VCaP (cell line): ENCODE data around the gene THOC1.

Experiments used
- H3K27ac ChIP-seq: fragments of 450-650 bp; 2 replicates; pipeline ENCODE4 v1.5.1; 2017
- TF ChIP-seq, protein P1 (sequence below): fragments of 450-650 bp; conservative IDR thresholded peaks from 2 replicates; pipeline ENCODE4 v1.5.1; 2017; ENCODE audit warnings: mild to moderate bottlenecking, moderate library complexity

The THOC1 gene, protein sequence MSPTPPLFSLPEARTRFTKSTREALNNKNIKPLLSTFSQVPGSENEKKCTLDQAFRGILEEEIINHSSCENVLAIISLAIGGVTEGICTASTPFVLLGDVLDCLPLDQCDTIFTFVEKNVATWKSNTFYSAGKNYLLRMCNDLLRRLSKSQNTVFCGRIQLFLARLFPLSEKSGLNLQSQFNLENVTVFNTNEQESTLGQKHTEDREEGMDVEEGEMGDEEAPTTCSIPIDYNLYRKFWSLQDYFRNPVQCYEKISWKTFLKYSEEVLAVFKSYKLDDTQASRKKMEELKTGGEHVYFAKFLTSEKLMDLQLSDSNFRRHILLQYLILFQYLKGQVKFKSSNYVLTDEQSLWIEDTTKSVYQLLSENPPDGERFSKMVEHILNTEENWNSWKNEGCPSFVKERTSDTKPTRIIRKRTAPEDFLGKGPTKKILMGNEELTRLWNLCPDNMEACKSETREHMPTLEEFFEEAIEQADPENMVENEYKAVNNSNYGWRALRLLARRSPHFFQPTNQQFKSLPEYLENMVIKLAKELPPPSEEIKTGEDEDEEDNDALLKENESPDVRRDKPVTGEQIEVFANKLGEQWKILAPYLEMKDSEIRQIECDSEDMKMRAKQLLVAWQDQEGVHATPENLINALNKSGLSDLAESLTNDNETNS

DNA sequence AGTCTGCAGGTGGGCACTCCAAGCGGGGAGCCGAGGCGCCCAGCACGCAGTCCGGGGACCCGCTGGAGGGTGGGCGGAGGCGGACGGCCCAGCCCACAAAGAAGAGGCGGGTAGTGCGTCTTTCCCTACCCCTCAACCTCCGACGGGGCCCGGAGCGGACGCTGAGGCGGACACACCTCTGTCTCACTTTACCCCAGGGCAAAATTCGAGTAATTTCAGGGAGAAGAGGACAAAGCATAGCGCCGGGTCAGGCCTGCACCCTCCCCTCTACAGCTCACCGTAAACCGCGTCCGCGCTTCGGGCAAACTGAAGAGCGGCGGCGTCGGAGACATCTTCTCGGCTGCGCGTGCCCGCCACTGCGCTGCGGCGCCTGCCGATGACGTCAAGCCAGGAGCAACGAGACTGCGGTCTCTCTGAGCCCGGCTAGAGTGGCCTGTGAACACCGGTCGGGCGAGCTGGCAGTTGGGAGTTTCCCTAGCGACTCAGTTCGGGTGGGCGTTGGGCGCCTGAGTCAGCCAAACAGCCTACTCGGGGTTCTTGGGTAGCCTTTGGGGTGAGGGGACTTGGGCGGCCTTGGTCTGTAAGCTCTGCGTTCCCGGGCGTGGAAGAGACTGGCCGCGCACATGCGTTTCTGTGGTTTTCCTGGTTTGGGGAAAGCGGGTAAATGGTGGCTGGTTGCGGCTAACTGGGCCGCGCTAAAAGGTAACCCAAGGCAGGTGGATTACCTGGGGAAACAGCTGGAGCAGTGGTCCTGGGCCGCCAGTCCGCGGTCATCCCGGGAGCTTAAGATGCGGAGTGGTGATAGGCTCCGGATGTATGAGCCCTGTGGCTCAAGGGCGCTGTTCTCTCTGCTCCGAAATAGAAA, at the start of gene THOC1:
THOC1 (minus strand) TSS at position 360 of the 865 bp plus-strand sequence; CDS start at position 332, 28 bp downstream.
- TF ChIP-seq, protein P1, sequence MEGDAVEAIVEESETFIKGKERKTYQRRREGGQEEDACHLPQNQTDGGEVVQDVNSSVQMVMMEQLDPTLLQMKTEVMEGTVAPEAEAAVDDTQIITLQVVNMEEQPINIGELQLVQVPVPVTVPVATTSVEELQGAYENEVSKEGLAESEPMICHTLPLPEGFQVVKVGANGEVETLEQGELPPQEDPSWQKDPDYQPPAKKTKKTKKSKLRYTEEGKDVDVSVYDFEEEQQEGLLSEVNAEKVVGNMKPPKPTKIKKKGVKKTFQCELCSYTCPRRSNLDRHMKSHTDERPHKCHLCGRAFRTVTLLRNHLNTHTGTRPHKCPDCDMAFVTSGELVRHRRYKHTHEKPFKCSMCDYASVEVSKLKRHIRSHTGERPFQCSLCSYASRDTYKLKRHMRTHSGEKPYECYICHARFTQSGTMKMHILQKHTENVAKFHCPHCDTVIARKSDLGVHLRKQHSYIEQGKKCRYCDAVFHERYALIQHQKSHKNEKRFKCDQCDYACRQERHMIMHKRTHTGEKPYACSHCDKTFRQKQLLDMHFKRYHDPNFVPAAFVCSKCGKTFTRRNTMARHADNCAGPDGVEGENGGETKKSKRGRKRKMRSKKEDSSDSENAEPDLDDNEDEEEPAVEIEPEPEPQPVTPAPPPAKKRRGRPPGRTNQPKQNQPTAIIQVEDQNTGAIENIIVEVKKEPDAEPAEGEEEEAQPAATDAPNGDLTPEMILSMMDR: no peak; the same call in 1 of the 2 replicates
- H3K27ac ChIP-seq: peak within 1 kb of the TSS; percentile 90

DNA sequence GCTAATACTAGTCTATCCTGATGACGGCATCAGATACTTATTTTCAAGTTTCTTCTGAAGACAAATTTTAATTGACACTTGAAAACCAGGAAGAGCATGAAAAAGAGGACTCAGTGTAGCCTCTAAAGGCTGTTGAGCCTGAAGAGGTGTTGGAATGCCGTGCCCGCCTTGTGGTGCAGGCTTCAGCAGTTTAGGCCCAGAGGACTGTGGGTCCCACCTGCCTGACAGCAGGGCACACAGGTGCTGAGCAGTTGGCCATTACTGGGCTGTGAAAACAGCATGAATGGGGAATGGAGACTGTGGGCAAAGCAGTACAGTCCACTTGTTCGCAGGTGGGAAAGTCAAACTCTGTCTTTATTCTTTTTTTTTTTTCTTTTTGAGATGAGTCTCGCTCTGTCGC, 49.8 kb upstream of the THOC1 start:
- TF ChIP-seq, protein P1: no peak
- H3K27ac ChIP-seq: 0 out of 2 replicates have a peak overlapping the region, but pooled peaks have one; percentile 9

DNA sequence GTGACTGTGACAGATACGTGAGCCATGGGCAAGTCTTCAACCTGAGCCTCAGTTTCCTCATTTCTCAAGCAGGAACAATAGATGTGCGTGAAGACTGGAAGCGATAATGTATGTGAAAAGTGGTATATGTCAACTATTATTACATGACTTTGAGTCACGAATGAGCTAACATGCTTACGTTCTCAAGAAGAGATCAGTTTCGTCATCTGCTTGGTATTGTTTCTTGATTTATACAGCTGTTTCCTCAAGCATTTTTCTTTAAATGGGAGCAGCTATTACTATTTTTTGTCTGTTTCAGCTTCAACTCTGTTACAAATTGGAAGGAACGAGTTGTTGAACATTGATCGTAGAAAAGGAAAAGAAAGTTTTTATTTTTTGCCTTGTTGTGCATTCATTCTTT, 48.5 kb upstream of the THOC1 start:
- no peak overlapping the region for H3K27ac ChIP-seq
- TF ChIP-seq, protein P1: no peak

DNA sequence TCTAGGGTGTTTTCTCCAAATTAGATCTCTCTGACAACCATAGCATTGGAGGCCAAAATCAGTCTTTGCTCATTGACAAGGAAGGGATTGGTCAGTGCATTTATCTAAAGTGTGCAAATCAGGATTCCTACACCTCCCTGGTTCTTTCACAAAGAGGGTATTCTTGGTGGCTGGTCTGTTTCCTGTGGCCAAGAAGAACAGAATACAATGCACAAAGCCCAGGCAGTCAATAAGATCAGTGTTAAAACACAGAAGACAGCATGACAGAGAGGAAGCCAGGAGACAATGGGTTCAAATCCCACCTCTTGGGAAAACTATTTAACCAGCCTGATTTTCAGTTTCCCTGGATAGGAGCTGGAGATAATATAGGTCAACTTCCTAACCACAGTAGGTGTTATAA, 46.1 kb upstream of the THOC1 start:
- H3K27ac ChIP-seq: no peak overlapping the region
- TF ChIP-seq, protein P1: no peak

DNA sequence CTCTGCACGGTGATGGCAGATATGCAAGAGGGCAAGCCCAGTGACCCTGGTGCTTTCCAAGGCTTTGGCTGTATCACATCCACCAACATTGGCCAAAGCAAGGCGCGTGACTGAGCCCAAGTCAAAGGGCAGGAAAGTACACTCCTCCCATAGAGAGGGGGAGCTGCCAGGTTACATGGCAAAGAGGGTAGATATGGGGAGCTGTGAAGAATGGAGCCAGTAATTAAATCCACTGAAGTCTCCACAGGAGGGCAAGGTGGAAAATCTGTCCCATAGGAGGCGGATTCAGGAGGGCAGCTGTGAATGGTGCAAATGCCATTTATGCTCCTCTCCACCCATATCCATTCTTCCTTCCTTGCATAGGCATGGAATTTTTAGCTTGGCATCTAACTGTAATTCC, 44.6 kb upstream of the THOC1 start:
- TF ChIP-seq, protein P1: no peak
- no peak overlapping the region for H3K27ac ChIP-seq

DNA sequence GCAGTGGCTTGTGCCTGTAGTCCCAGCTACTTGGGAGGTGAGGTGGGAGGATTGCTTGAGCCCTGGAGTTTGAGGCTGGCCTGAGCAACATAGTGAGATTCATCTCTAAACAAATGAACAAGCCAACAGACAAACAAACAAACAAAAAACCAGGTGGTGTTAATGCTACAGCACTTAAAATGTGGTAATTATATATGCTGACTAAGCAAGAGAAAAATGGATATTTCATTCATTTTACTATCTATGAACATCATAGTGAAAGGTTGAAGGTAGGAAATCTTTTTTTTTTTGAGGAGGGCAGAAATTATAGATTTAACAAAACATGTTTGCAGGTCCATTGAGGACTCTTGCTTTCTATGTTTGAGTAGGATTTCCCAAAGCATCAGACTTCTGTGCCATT, 42.2 kb upstream of the THOC1 start:
- TF ChIP-seq, protein P1: no peak
- H3K27ac ChIP-seq: no peak overlapping the region

DNA sequence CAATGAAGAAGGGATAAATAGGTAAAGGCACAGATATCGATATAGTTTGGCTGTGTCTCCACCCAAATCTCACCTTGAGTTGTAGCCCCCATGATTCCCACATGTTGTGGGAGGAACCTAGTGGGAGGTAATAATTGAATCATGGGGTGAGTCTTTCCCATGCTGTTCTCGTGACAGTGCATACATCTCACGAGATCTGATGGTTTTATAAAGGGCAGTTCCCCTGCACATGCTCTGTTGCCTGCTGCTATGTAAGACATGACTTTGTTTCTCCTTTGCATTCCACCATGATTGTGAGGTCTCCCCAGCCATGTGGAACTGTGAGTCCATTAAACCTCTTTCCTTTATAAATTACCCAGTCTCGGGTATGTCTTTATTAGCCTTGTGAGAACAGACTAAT, 40.2 kb upstream of the THOC1 start:
- peak overlapping the region; percentile 91; the same call in 1 of the 2 replicates for H3K27ac ChIP-seq
